Adrenal gland (tissue), 5 donors: ENCODE measurements around the gene PDLIM3.

Source experiments
- POLR2A ChIP-seq, 2 donors: fragments of 450-650 bp; IDR thresholded peaks; one replicate each; pipeline ENCODE4 v1.6.1; 2017; ENCODE audit warnings: antibody characterized with exemption in 2 of 2, mild to moderate bottlenecking in 2 of 2, moderate library complexity in 1 of 2
- TF ChIP-seq, protein P1 (sequence below), 6 experiments: fragments of 450-650 bp in 4 of 6; fragments of 200-600 bp in 2 of 6; sonication (generic) in 1 of 6; IDR thresholded peaks; 1 replicate in 5 of 6; 2 replicates in 1 of 6; pipeline versions ENCODE4 v1.5.1 to v1.8.0; 2016 to 2021; ENCODE audit warnings: antibody characterized with exemption in 6 of 6, mild to moderate bottlenecking in 2 of 6, moderate library complexity in 1 of 6
- donor health status: DM: no; HTN: no; CAD: no.

DNA sequence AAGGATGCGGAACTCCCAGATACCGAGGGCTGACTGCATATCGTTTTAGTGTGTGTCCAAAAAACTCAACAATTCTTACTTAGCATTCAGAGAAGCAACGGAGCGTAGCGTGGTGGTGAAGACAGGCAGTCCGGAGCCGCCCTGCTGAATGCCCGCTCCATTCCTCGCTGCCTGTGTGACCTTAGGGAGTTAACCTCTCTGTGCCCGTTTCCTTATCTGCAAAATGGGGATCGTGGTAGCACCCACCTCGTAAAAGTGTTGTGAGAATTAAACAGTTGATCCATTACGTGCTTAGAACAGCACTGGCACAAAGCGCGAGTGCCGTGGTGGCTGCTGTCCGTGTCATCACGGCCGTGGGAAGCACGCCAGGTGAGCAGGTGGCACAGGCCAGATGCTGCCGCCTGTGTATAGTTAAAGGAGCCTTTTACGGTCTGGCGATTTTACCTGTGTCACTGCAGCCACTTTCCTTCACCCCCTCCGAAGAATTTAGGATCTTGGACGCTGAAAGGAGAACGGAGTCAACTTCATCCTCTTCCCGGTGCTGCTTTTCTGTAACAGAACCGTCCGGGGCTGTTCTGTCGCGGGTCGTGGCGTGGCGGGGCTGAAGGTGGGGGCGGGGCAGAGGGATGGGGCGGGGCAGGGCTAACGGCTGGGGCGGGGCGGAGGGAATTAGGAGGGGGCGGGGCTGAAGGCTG is 64.7 kb downstream of the PDLIM3 start:
- TF ChIP-seq, protein P1, sequence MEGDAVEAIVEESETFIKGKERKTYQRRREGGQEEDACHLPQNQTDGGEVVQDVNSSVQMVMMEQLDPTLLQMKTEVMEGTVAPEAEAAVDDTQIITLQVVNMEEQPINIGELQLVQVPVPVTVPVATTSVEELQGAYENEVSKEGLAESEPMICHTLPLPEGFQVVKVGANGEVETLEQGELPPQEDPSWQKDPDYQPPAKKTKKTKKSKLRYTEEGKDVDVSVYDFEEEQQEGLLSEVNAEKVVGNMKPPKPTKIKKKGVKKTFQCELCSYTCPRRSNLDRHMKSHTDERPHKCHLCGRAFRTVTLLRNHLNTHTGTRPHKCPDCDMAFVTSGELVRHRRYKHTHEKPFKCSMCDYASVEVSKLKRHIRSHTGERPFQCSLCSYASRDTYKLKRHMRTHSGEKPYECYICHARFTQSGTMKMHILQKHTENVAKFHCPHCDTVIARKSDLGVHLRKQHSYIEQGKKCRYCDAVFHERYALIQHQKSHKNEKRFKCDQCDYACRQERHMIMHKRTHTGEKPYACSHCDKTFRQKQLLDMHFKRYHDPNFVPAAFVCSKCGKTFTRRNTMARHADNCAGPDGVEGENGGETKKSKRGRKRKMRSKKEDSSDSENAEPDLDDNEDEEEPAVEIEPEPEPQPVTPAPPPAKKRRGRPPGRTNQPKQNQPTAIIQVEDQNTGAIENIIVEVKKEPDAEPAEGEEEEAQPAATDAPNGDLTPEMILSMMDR (IDR thresholded peaks at IDR 0.05): no peak
- no peak for TF ChIP-seq POLR2A (IDR thresholded peaks at IDR 0.05)
